GM13976 (cell line): Measurements from ENCODE around the gene SLC19A2.

Experiments used
- DNase-seq: peaks from one replicate; pipeline ENCODE4 v3.0.0; 2012; ENCODE audit warnings: low spot score
- in situ Hi-C: fragments of 300-500 bp; cut with MboI; formaldehyde crosslinking; loops from one replicate; pipeline ENCODE4 v1.12.0; 2022; ENCODE audit warnings: low sequenced_read_pairs, mixed read lengths, inconsistent platforms; ENCODE audit not compliant: unreplicated experiment
- TF ChIP-seq, protein P1 (sequence below): IDR thresholded peaks from 2 replicates; pipeline ENCODE4 v1.5.1; 2012; ENCODE audit warnings: borderline replicate concordance, mild to moderate bottlenecking; ENCODE audit not compliant: insufficient read depth; ENCODE audit errors: extremely low read depth, missing control alignments, control extremely low read depth

SLC19A2 gene

DNA sequence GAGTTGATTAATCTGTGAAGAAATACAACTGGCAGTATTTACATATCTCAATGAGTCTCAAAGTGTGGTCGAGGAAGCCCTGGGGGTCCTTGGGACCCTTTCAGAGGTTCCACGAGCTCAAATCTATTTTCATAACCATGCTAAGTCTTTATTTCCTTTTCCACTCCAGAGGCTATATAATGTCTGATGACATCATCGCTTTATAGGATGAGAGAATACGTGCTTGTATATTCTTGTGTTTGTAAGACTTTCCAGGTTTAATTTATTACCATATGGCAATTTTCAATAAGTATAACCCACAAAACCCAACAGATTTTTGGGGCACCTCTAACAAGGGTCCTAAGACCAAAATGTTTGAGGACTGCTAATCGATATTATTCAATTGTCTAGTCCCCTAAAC lies 1.4 kb upstream of the SLC19A2 start:
- TF ChIP-seq, protein P1, sequence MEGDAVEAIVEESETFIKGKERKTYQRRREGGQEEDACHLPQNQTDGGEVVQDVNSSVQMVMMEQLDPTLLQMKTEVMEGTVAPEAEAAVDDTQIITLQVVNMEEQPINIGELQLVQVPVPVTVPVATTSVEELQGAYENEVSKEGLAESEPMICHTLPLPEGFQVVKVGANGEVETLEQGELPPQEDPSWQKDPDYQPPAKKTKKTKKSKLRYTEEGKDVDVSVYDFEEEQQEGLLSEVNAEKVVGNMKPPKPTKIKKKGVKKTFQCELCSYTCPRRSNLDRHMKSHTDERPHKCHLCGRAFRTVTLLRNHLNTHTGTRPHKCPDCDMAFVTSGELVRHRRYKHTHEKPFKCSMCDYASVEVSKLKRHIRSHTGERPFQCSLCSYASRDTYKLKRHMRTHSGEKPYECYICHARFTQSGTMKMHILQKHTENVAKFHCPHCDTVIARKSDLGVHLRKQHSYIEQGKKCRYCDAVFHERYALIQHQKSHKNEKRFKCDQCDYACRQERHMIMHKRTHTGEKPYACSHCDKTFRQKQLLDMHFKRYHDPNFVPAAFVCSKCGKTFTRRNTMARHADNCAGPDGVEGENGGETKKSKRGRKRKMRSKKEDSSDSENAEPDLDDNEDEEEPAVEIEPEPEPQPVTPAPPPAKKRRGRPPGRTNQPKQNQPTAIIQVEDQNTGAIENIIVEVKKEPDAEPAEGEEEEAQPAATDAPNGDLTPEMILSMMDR: no peak
- DNase-seq: no peak
- in situ Hi-C loops: no loop called here

DNA sequence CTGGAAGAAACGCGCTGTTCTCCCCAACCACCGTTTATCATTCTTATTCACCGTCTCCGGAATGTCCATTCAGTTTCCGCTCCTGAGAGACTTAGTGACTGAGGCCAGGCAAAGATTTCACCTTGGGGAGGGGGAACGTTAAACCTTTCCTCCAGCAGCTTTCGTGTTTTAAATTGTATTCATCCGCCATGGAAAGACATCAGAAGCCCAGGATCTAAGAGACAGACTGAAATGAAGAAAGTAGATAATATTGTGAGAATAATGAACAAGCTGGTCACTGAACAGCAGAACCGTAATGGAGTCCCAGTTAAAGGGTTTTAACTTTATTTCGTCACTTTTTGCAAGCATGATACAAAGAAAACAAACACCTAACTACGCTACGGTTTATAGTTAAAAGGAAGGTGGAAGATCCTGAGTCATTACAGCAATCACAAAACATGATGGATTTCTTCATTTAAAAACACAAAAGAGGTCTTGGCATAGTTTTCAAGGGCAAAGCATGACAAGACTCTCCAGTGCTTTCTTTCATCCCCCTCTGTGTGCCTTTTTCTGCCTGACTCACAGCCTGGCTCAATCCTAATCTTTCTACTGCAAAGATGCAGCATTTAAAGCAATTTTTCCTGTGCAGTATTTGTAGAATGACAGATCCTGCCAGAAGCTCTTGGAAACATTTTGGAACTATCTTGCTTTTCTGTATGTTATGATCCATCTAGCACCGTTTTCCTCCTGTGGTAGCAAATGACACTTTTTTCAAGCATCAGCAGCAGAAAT lies 722 bp upstream of the SLC19A2 start:
- in situ Hi-C loops: no loop called here
- peak; percentile 24 for DNase-seq
- TF ChIP-seq, protein P1: no peak

DNA sequence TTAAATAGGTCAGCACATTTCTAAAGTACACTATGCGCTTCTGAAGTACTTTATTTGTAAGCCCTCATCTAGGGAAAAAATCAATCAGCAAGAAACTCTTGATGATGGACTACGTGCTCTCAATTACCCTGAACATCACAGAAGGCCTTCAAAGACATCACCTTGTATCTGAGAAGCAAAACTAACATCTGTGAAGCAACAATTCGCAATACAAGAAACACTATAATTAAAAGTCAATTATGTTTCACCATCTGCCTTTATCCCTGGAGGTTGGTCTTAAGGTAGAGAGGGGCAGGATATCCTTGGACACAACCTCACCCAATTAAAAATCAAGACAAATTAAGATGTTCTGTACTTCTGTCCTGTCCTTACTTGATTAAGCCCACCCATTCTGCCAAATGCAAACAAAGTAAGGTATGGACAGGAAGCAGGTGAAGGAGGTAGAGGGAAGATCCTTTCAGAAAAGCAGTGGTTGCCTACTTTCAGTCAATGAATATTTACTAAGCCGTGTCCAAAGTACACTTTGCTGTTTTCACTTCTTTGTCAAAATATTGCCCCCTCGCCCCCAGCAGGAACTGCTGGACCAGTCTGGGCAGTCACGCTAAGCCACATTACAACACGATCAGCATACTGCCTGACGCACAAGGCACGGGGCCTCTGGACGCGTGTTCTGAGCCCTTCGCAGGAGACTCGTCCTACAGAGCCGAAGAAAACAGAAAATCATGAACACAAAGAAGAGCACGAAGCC lies 887 bp downstream of the SLC19A2 start:
- in situ Hi-C loops: no loop called here

DNA sequence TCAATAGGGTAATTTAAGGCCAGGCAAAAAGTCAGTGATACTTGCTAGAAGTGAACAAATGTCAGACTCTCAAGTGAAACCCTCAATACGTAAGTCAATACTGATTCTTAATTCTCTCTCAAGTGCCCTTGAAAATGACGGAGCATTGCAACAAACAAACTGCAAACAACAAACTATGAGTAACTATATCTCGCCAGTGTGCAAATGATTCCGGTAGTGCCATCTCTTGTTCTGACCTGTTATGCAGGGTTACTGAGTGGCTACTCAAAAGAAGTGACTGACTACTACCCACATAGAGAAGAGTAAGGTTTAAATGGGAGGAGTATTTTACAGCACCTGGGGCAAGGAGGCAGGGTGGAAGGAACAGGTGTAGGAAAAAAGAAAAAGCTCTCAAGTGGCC lies 1.6 kb downstream of the SLC19A2 start:
- in situ Hi-C loops: no loop called here
- no peak for DNase-seq
- TF ChIP-seq, protein P1: no peak

More for the DNA sequence above, 887 bp downstream of the SLC19A2 start:
- DNase-seq: peak; percentile 38
- TF ChIP-seq, protein P1: no peak

DNA sequence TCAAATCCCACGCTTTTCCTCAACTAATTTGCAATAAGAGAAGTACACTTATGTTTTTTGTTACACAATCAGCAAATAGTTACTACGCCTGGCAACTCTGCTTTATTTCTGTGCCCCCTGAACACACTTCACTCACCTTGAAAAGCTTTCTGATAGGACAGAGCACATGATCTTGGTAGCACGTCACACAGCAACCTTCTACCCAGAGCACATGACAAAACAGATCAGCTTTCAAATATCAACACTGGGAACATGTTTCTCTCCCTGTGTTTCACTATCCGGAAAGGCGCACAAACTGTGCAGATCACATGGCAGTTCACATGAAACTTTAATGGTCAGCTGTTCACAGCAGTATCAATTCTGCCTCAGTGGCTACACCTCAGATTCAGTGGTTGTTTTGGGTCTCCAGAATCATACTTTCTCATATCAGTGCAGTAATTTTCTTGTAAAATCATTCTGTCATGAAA lies 2.2 kb downstream of the SLC19A2 start:
- TF ChIP-seq, protein P1: no peak
- no peak for DNase-seq
- in situ Hi-C loops: no loop called here

DNA sequence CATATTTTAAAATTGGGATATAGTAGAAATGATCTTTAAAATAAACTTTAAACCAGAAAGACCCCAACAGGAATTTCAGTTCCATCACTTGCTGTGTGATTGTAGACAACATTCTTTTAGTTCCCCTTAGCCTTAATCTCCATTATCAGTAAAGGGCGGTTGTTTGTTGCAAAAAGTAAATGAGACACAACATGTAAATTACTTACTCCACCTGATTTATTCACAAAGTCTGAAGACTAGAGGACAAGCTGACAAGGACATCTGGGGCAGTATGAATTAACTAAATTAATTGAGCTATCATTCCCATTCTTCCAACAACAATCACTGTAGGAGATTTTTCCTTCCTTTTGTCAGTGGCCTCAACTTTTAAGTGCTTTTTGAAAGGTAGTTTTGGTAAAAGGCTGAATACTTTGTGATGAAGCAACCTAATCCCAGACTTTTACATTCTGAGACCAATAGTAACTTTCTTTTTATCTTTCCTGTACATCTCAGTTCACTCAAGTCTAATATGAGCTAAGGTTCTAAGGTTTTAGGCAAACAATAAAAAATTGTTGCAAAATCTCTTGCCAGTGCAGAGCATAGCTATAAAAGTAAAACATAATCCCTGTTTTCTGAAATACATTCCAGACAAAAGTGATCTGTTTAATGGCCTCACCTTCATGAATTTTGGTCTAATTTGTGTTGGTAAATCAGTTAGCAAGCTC lies 6.2 kb downstream of the SLC19A2 start:
- in situ Hi-C loops: no loop called here
- TF ChIP-seq, protein P1: no peak
- no peak for DNase-seq
